ENCODE data around the gene IQCK.

IQCK gene

DNA sequence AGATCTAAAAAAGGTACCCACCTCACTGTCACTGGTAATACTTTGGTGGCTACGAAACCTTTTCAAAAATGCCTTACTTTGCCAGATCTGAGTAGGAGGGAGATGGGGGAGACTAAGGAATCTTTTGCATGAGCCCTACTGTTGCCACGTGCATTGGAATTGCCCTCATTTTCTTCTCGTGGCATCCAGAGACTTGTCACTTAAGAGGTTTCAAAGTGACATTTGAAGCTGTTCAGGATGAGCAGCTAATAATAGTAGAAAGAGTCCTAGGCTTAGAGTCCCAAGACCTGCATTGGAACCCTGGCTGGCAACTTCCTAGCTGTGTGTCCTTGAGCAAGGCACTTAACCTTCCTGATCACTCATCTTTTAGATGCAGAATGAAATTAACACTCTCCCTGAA lies 123.1 kb downstream of the IQCK start:
- no peak for DNase-seq
- Histone ChIP-seq H3K27me3 (ENCODE audit: insufficient read depth, low read depth, severe bottlenecking) (no peaks in the 10 kb centered on the region), H3K27ac (no peak overlapping the region), H3K9me3 (ENCODE audit: severe bottlenecking) (no peaks in the 10 kb centered on the region), H3K36me3 (no peaks in the 10 kb centered on the region), H3K4me3 (ENCODE audit: low read depth, low read length) (no peak overlapping the region)
- TF ChIP-seq, protein P1, sequence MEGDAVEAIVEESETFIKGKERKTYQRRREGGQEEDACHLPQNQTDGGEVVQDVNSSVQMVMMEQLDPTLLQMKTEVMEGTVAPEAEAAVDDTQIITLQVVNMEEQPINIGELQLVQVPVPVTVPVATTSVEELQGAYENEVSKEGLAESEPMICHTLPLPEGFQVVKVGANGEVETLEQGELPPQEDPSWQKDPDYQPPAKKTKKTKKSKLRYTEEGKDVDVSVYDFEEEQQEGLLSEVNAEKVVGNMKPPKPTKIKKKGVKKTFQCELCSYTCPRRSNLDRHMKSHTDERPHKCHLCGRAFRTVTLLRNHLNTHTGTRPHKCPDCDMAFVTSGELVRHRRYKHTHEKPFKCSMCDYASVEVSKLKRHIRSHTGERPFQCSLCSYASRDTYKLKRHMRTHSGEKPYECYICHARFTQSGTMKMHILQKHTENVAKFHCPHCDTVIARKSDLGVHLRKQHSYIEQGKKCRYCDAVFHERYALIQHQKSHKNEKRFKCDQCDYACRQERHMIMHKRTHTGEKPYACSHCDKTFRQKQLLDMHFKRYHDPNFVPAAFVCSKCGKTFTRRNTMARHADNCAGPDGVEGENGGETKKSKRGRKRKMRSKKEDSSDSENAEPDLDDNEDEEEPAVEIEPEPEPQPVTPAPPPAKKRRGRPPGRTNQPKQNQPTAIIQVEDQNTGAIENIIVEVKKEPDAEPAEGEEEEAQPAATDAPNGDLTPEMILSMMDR (IDR thresholded peaks at IDR 0.05; ENCODE audit: low read depth, low read length) = no peak

GRCh38 chr16:19842426-19843157 lies 124.5 kb downstream of the IQCK start:
- TF ChIP-seq, protein P1 (IDR thresholded peaks at IDR 0.05; ENCODE audit: low read depth, low read length) = no peak
- H3K27me3 ChIP-seq (ENCODE audit: insufficient read depth, low read depth, severe bottlenecking) = no peaks in the 10 kb centered on the region
- H3K9me3 ChIP-seq (ENCODE audit: severe bottlenecking) = no peaks in the 10 kb centered on the region
- H3K27ac ChIP-seq = peak overlapping the region; percentile 49
- no peaks in the 10 kb centered on the region for H3K36me3 ChIP-seq
- DNase-seq = peak; percentile 20
- no peak overlapping the region for H3K4me3 ChIP-seq (ENCODE audit: low read depth, low read length)

GRCh38 chr16:19843371-19843770 lies 125.3 kb downstream of the IQCK start:
- no peaks in the 10 kb centered on the region for H3K9me3 ChIP-seq (ENCODE audit: severe bottlenecking)
- H3K27ac ChIP-seq = peak overlapping the region; percentile 51
- H3K27me3 ChIP-seq (ENCODE audit: insufficient read depth, low read depth, severe bottlenecking) = no peaks in the 10 kb centered on the region
- DNase-seq = peak; percentile 22
- H3K36me3 ChIP-seq = no peaks in the 10 kb centered on the region
- no peak overlapping the region for H3K4me3 ChIP-seq (ENCODE audit: low read depth, low read length)
- TF ChIP-seq, protein P1 (IDR thresholded peaks at IDR 0.05; ENCODE audit: low read depth, low read length) = no peak

DNA sequence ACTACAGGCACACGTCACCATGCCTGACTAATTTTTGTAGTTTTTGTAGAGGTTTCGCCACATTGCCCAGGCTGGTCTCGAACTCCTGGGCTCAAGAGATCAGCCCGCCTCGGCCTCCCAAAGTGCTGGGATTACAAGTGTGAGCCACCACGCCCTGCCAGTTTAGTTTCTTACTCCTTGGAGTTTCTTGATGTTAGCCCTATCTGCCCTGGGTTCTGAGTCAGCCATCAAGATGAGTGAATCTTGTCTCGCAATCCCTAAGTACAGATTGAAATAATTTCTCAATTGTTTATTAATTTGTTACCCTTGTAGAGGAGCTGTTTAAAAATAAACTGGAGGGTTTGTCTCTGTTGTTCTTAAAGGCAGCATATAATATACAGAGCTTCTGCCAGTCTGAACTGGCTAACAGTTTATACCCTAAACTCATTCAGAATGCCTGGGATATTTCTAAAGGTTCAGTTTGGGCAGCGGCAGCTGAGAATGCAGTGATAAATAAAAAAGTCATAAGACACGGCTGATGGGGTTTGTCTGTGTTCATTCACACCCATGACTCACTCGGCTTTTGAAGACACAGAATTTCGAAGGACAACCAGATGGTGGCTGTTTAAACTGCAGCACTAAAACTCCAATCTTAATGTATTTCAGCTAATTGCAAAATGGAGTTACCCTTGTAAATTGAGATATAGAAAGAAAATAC lies 127.0 kb downstream of the IQCK start:
- TF ChIP-seq, protein P1 (IDR thresholded peaks at IDR 0.05; ENCODE audit: low read depth, low read length) = no peak
- H3K27ac ChIP-seq = peak overlapping the region; percentile 57
- H3K4me3 ChIP-seq (ENCODE audit: low read depth, low read length) = no peak overlapping the region
- peak; percentile 30 for DNase-seq
- no peaks in the 10 kb centered on the region for H3K27me3 ChIP-seq (ENCODE audit: insufficient read depth, low read depth, severe bottlenecking)
- H3K36me3 ChIP-seq = no peaks in the 10 kb centered on the region
- no peaks in the 10 kb centered on the region for H3K9me3 ChIP-seq (ENCODE audit: severe bottlenecking)

DNA sequence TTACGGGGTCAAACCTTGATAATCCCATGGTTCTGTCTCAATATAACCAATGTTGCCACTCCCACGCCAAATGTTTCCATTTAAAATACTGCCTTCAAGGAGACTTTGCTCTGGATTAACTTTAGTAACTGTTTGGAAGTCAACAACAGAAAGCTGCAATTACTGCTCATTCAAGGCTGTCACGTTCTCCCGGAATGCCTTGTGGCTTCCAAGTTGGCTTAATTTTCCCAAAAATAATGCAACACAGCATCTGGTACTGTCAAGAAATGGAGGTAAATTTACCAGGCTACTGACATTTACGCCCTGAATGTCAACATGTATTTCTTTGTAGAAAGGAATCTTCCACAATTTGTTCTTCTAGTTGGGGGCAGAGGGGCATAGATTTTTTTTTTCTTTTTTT lies 128.4 kb downstream of the IQCK start:
- no peak for DNase-seq
- Histone ChIP-seq H3K27me3 (ENCODE audit: insufficient read depth, low read depth, severe bottlenecking) (no peaks in the 10 kb centered on the region), H3K9me3 (ENCODE audit: severe bottlenecking) (no peaks in the 10 kb centered on the region), H3K36me3 (no peaks in the 10 kb centered on the region), H3K27ac (no peak overlapping the region), H3K4me3 (ENCODE audit: low read depth, low read length) (no peak overlapping the region)
- TF ChIP-seq, protein P1 (IDR thresholded peaks at IDR 0.05; ENCODE audit: low read depth, low read length) = no peak

All from WERI-Rb-1 (cell line).